Inflammatory macrophage (primary cell): ENCODE results near the gene GMNC.
"Not testable (repeated sequence)": the region's sequence is repeated elsewhere in the genome, so short reads cannot be mapped to it uniquely, and the experiment has no call there.

Source experiments
- DNase-seq, 2 donors: peaks; one replicate each; pipeline ENCODE4 v3.0.0-alpha.2; 2020 to 2022
- total RNA-seq, 18 experiments: gene quantifications; one replicate each; lab custom pipeline; 2026; ENCODE audit warnings: mixed read lengths in 6 of 18, inconsistent platforms in 2 of 18; lab: John Stamatoyannopoulos, UW

GMNC gene, protein sequence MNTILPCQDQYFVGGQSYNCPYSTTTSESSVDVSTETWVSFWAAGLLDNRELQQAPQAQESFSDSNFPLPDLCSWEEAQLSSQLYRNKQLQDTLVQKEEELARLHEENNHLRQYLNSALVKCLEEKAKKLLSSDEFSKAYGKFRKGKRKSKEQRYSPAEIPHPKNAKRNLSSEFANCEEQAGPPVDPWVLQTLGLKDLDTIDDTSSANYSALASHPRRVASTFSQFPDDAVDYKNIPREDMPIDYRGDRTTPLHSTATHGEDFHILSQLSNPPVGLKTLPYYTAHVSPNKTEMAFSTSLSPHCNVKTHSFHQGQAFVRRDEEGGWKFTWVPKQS
- total RNA-seq = 0 to 0.27 (median 0.07) reads per million in 18 experiments

DNA sequence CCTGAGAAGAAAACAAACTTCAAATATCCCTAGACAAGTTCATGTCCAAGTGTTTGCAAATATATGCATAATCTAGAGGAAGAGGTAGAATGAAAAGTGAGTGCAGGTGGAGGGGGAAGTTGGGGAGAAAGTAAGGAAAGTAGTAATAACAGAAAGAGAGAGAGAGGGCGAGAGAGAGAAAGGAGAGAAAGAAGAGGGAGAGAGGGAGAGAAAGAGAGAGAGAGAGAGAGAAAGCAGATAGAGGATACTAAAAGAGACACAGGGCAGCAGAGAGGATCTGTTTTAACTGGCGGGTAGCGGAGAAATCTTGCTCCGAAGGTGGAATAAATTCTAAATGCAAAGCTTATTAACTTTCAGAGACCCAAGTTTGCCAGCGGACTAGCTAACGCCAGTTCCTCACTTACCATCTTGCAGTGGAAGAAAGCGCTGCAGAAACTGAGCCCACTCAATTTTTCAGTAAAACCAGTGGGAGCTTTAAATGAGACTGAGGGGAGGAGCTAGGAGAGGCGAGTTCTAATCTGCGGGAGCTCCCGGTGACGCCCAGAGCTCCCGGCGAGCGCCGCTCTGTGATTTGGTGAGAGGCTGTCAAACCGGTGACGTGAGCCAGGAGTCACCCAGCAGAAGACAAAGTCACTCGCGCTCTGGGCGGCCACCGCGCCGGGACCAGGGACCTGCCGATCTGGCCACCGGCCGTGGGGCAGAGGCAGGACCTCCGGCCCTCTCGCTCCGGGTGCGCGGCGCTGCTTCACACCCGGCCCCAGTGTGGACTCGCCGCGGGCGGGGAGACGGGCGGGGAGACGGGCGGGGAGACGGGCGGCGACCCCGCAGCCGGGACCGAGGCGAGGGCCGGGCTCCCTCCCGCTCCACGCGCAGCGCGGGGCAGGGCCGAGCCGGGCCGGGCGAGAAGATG, at the start of gene GMNC:
GMNC (minus strand) TSS at position 486 of the 910 bp plus-strand sequence; CDS start at position 407, 79 bp downstream.
- peak; percentile 68 to 84 for DNase-seq

DNA sequence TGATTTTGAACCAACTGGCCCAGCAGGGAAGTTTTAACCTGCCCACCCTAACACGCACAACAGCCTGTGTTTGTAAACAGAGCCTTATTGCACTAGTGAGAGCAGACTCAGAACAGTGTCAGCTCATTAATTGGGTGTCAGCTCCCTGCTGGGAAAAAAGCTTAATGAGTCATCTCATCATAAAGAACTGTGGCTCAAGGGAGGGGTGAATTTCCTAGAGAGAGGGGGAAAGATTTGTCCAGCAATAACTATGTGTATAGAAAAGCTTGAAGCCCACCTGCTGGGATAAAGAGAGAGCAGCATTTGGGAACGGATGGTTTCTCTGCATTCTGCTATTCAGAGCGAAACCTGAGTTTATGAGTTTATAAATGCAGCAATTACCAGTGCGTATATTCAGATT, 48.9 kb upstream of the GMNC start:
- DNase-seq = no peak

DNA sequence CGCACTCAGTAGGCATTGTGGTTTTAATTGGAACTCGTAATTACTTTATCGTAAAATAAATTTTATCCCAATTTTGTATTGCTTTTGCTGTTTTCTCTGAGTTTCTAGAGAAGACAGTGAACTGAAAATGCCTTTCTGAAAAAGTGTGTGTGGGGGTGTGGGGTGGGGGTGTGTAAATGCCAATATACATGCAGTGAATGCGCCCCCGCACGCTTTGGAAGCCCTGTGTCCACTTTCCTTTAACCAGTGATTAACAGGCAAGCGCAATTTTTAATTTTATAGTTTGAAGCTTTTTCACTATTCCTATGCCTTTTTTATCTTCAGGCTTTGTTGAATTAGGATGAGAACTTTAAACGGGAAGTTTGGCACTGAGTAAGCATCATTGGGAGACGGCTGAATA, 47.4 kb upstream of the GMNC start:
- no peak for DNase-seq

DNA sequence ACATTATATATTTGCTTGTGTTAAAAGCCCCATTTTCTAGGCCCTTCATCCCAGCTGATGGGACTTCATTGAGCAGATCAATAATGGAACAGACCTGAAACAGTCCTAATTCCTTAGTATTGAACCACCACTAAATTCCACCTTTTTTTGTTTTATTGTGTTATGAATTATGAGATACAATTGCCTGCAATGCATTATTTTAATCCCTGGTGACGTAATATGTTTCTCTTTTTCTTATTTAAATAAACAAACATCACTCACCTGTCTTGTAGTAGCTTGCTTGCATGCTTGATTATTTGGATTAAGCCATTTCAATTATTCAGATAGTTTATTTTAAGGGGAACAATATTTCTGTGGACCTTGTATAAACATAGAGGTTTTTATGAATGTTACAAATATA, 40.7 kb upstream of the GMNC start:
- DNase-seq = no peak

DNA sequence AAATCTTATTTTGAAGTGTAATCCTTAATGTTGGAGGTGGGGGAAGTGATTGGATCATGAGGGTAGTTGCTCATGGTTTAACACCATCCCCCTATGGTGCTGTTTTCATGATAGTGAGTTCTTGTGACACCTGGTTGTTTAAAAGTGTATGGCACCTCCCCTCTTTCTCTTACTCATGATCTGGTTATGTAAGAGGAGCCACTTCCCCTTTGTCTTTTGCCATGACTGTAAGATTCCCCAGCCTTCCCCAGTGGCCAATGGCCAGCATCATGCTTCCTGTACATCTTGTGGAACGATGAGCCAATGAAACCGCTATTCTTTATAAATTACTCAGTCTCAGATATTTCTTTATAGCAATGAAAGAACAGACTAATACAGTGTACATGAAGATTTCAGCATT, 39.8 kb upstream of the GMNC start:
- peak; percentile 4 to 10 for DNase-seq

DNA sequence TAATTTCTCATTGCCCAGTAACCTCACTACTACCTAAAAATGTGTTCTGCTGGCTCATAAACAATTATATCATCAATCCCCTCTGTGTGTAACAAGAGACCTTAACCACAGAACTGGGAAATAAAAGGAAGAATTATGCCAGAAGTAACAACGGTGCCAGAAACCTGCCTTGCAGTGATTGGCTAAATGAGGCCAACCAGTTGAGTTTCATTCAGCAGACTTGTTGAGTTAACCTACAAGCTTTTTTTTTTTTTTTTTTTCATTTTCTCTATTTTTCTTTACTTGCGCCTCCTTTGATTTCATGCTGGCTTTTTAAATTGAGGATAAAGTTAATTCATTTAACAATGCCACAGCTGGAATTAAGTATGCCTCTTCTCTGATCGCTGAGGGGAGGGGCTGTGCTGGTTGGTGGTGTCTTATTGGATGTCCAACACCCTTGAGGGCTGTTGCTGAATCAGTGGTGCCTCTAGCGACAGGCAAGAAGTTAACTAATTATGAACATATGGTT, 30.0 kb upstream of the GMNC start:
- no peak for DNase-seq

DNA sequence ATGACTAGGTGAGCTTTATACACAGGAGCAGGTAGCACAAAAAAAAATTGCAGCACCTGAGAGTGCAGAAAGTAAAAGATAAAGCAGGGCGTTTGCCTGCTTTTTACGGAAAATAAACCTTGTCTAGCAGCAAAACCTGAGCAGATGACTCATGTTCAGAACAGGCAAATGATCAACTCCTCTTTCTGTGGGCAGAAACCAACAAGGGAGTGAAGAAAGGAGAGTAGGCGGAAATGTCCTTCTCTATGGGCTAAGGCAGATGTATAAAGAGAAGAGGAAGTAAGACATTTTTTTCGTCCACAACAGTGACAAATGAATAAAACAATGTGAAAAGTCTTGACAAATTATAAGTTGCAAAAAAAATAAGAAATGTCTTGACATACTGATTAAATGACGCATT, 24.5 kb upstream of the GMNC start:
- peak; percentile 53 to 63 for DNase-seq

DNA sequence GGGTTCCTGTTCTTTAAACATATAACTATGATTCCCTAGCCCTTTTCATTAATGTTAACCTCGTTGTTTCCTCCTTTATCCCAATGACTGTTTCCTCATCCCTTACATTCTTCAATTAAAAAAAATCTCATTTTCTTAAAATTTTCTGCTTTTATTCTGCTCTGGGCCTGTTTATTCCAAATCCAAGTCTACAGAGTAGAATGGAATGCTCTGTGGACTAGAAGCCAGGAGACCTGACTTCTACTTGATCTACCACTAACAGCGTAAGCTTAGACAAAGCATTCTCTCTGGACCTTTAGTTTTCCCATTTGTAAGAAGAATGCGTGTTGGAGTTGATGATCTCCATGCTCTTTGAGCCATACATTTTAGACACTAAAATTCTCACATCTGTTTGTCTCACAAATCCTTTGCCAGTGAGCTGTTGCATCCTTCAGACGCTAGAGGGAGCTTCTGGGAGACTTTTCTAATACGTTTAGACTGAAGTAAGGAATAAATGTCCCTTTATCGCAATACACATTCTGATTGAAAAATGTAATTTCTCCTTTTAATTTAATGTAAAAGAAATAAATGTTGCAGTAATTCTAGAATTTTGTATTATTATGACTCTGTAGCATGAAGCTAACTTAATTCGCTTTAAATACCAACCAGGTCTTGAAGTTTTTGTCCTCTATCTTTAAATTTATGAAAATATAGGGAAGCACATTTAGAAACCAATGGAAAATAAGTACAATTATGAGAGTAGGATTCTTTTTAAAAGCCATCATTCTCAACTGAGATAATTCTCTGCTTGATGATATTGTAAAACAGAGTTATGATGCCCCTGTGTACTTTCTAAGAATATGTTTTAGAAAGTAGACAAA, 21.7 kb upstream of the GMNC start:
- DNase-seq = peak; percentile 54 to 61

DNA sequence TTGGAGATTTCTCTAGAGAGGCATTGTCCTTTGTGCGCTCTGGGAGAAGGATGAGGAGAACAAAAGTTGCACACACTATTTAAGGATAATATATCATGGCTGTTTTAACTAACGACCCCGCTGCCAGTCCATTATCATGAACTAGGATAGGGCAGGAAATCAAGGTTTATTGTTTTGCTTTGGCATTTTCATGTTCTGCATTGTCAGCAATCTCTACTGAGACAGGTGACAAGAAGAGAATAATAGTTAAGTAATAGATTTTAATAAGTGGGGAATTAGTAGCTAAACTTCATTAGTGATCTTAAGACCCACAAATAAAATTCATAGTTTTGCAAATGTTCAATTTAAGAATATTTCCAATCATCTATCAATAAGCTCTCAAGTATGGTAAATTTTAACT, 20.6 kb upstream of the GMNC start:
- no peak for DNase-seq

DNA sequence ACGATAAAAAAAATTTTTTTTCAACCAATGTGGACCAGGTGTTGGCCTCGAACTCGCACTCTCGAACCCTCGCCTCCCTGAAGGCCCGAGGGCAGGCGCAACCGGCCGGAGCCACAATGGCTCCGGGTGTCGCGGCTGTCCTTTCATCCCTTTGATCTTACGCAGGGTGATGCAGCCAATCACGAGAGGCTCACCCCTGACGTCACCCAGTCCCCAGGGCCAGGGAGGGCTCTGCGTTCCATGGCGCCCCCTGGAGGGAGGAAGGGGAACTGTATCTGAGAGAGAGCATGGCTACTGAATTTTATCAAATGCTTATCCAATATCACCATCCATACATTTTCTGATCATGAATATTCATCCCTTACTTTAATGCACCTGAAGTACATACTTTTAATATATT, 15.4 kb upstream of the GMNC start:
- no peak for DNase-seq

DNA sequence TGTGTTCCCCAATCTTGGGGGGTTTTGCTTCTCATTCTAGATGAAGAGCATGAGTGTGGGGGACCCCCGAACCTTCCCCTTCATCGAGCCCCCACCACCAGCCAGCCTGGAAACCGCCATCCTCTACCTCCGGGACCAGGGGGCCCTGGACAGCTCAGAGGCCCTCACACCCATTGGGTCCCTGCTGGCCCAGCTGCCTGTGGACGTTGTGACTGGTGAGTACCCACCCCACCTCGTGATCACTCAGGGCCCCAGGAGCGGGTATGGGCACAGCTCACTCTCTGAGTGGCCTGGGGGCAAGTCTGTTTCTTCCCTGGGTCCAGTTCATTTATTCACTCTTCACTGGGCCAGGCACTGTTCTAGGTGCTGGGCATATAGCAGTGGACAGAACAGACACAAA, 13.9 kb upstream of the GMNC start:
- DNase-seq = not testable (repeated sequence)

DNA sequence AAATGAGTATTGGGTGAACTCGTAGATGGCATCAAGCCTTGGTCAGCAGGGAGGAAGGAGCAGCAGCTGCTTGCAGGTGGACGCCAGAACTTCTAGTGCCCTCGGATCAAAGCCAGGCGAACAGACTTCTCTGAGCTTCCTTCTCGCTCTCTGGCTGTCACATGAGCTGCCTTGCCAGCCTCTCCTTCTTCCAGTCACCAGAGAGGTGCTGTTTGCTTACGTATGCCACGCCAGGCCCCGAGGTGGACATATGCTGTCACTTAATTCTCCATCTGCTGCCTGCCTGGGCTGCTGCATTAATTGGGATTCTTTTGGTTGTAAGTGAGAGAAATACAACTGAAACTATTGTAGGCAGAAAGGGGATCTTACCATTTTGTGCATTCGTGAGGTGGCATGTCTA, 12.6 kb upstream of the GMNC start:
- DNase-seq = not testable (repeated sequence)

DNA sequence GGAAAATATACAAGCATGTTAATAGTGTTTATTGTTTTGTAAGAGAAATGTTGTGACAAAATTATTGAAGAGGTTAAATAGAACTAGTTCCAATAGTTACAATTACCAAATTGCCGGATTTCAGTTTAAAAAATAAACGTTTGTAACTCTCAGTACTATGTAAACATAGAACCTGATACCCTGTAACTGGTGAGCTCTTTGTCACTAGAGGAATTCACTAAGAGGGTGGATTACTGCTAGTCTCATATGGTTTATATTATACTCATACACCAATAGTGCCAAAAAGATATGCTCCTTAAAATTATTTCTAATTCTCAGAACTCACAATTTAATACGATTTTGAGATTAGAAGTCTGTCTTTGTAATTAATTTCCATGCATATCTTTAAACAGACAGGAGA, 7.6 kb upstream of the GMNC start:
- no peak for DNase-seq

DNA sequence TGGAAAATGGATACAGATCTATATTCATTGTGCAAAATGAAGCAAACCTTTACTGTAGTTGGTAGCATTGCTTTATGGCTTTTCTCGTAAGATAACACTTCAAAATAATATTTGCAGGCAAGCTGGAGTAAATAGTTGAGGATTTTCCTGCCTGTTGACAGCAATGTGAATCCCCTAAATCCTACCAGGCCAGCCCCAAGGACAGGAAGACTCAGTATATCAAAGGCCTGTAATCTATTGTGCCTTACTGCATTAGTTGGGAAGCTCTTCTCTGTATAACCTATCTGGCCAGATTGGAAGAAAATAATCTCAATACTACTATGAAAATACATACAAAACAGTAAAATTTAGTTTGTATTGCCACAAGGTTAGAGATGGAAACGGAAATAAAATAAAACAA, 4.6 kb upstream of the GMNC start:
- DNase-seq = no peak

DNA sequence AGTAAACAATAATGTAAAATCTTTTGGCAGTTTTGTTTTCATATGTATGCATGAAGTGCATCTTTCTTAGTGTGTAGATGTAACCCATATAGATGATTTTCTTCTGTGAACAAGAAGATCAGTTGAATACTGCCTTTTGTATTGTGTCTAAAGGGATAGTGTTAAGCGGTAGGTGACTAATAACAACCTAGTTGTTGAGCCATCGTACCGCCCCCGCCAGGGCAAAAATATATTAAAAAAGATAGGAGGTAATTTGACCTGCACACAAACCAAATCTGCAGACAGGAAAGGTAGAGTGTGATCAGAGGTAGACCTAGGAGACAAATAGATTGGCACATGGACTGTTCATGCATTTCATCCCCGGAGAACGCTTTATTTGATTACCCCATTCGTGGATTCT, 3.3 kb upstream of the GMNC start:
- no peak for DNase-seq

DNA sequence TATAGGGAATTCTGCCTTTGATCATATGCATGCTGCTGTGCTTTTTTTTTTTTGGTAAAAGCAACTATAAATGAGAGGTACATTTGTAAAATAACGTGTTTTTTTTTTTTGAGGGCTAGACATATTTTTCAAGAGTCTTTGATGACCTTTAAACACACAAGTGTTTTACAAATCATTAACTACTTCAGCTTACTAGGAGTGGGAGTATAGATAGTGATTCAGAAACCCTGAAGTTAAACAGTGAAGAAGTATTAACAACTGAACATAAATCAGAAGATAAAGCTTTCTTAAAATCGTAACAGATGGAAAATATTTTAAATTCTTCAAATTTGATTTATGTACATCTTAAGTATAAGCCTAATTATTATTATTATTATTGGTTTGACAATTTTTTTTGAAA, 2.9 kb upstream of the GMNC start:
- no peak for DNase-seq

DNA sequence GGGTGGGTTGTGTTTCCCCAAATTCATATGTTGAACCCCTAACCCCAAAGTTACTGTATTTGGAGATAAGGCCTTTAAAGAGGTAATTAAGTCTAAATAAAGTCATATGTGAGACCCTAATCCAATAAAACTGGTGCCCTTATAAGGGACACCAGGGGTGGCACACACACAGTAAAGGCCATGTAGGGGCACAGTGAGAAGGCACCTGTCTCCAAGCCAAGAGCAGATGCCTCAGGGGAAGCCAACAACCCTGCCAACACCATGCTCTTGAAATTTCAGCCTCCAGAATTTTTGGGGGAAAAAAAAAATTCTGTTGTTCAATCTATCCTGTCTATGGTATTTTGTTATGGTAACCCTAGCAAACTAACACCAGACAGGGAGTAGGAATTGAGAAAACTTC, 1.5 kb upstream of the GMNC start:
- no peak for DNase-seq

DNA sequence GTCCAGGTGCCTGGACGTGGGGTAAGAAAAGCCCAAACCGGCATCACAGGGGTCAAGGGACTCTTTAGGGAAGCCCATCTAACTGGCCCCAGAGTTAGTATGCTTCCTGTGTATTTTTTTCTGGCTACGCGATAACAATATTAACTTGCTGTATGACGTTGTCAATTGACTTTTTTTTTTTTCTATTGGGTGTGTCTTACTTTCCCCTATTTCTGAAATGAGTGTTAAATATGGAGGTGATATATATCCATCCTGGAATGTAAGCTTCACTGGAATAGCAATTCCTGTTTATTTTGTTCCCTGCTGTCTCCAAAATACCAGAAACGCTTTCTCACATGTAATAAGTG, 598 bp upstream of the GMNC start:
- no peak for DNase-seq

DNA sequence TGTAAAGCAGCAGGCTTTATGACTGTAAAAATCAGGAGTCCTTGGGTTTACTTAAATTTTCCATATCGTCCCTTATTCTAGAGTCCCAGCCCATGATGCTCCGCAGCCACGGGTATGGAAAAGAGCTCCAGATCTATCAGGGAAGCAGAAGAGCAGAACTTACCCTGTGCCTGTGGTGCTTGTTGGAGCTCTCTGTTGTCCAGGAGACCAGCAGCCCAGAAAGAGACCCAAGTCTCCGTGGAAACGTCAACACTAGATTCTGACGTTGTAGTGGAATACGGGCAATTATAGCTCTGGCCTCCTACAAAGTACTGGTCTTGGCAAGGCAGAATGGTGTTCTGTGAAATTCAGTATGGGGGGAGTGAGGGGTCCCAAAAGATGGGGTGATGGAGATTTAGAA, 2.0 kb downstream of the GMNC start:
- no peak for DNase-seq

DNA sequence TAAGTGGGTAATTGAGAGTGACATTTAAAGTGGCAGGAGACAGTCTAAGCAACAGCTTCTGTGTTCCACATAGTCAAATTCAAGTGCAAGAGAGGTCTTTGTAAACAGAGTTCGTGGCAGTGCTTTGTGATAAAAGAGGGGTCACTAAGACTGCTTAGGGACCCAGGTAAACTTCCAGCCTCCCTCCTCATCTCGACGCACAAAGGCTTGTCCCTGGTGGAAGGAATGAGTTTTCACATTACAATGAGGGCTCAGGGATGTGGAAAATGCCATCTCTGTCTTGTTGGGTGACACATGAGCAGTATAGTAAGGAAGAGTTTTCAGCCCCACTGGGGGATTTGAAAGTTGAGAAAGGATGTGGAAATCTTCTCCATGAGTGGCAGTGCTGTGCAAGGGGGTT, 7.3 kb downstream of the GMNC start:
- no peak for DNase-seq

DNA sequence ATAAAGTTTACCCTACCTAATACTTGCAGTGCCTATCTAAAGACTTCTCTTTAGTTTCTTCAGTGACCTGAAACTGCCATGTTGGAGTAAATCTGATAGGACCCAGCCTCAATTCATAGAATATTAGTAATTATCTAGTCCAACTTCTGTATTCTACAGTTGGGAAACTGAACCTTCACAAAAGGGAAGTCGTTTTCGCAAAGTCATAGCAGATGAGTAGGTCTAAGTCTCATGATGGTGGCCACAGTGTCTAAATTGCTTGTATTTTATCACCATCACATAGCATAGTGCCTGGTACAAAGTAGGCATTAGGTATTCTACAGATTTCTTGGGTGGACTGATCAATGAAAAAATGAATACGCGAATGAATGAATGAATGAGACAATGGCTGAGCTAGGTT, 8.4 kb downstream of the GMNC start:
- peak; percentile 76 to 81 for DNase-seq

DNA sequence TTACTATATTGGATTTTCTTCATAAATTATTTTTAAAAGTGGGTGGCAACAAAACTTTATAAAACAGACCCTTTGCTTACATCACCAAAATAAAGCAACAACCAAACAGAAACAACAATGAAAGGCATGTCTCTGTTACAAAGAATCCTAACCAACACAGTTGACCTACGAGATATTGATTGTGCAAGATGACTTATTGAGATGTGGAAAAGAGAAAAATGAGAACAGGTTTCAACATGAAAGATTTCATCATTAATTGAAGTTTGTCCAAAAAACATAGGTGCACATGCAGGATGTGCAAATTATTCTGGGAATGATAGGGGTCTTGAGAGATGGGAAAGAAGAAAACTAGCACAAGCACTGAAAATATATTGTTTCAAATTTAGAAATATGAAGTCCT, 9.0 kb downstream of the GMNC start:
- DNase-seq = peak in 1 of 2 donors; percentile 17

DNA sequence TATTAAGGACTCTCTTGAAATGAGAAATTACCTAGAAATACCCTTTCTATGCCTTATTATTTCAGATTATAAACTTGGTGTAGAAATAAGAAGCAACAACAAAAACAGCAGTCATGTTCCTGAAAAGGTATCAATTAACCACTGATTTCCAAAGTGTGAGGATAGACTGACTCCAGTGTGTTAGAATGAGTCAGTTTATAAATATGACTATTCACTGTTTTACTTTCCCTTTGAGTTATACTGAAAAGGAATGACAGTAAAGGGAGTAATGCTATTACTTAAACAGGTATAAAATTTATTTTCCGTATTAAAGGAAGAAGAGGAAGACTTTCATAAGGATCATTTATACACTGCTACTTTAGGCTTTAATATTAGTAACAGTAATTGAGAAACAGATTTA, 12.9 kb downstream of the GMNC start:
- DNase-seq = no peak
